NT2/D1 (cell line): ENCODE measurements around the gene CAPN6.

Experiments used
- YY1 ChIP-seq: IDR thresholded peaks from 2 replicates; pipeline ENCODE4 v1.6.1; 2011; ENCODE audit not compliant: insufficient read length, insufficient read depth
- ZNF274 ChIP-seq: IDR thresholded peaks from 2 replicates; pipeline ENCODE4 v1.6.1; 2011; ENCODE audit warnings: mild to moderate bottlenecking, low read depth, low read length

- TF ChIP-seq YY1 = no peak
- TF ChIP-seq ZNF274 = no peak
Observed at GRCh38 chrX:111259559-111259958, 10.7 kb downstream of the CAPN6 start.
